Loucy (cell line): ENCODE data around the gene FAM9C.

Experiments used
- H2AFZ ChIP-seq: fragments of 200-600 bp; sonication (generic); 2 replicates; pipeline ENCODE4 v1.6.0; 2016; ENCODE audit warnings: antibody characterized with exemption, mild to moderate bottlenecking, low read length, moderate library complexity
- H3F3A ChIP-seq: fragments of 200-600 bp; 2 replicates; pipeline ENCODE4 v1.6.0; 2016; ENCODE audit warnings: antibody characterized with exemption, low read depth, mild to moderate bottlenecking
- H3K27me3 ChIP-seq: fragments of 200-600 bp; sonication (generic); 2 replicates; pipeline ENCODE4 v1.6.1; 2014; ENCODE audit warnings: low read length, mild to moderate bottlenecking; ENCODE audit not compliant: insufficient read depth, poor library complexity, severe bottlenecking
- H3K36me3 ChIP-seq: fragments of 200-600 bp; sonication (generic); 2 replicates; pipeline ENCODE4 v1.6.1; 2016; ENCODE audit warnings: low read length; ENCODE audit not compliant: insufficient read depth
- H3K4me1 ChIP-seq: fragments of 200-600 bp; sonication (generic); 2 replicates; pipeline ENCODE4 v1.5.1; 2014; ENCODE audit warnings: low read length, mild to moderate bottlenecking; ENCODE audit not compliant: insufficient read depth, poor library complexity, severe bottlenecking
- H3K4me2 ChIP-seq: fragments of 200-600 bp; sonication (generic); 2 replicates; pipeline ENCODE4 v1.6.0; 2014; ENCODE audit warnings: antibody characterized with exemption, low read length, low read depth, mild to moderate bottlenecking; ENCODE audit not compliant: poor library complexity, severe bottlenecking
- H3K4me3 ChIP-seq: fragments of 200-600 bp; sonication (generic); 2 replicates; pipeline ENCODE4 v1.5.1; 2014; ENCODE audit warnings: low read length, mild to moderate bottlenecking, mixed read lengths; ENCODE audit not compliant: poor library complexity, severe bottlenecking
- H3K79me2 ChIP-seq: fragments of 200-600 bp; sonication (generic); 2 replicates; pipeline ENCODE4 v1.6.1; 2014; ENCODE audit warnings: low read length; ENCODE audit not compliant: insufficient read depth
- H3K9ac ChIP-seq: fragments of 200-600 bp; sonication (generic); 2 replicates; pipeline ENCODE4 v1.6.0; 2014; ENCODE audit warnings: mild to moderate bottlenecking, low read depth, low read length, moderate library complexity; ENCODE audit not compliant: poor library complexity, severe bottlenecking
- H3K9me2 ChIP-seq: fragments of 200-600 bp; sonication (generic); replicated peaks from 2 replicates; pipeline ENCODE4 v1.6.1; 2016; ENCODE audit warnings: low read depth, low read length, mixed read lengths
- H3K9me3 ChIP-seq: fragments of 200-600 bp; sonication (generic); 2 replicates; pipeline ENCODE4 v1.6.1; 2014; ENCODE audit warnings: mild to moderate bottlenecking, antibody characterized with exemption, low read length, low read depth; ENCODE audit not compliant: insufficient read depth
- H4K20me1 ChIP-seq: fragments of 200-600 bp; sonication (generic); 2 replicates; pipeline ENCODE4 v1.6.0; 2014; ENCODE audit warnings: antibody characterized with exemption, low read length, mild to moderate bottlenecking; ENCODE audit not compliant: insufficient read depth, poor library complexity, severe bottlenecking
- EZH2phosphoT487 ChIP-seq: fragments of 200-600 bp; IDR thresholded peaks from 2 replicates; pipeline ENCODE4 v1.6.1; 2018; ENCODE audit warnings: antibody characterized with exemption, mild to moderate bottlenecking, moderate library complexity, borderline replicate concordance
- TF ChIP-seq, protein P1 (sequence below): fragments of 200-600 bp; sonication (generic); conservative IDR thresholded peaks from 2 replicates; pipeline ENCODE4 v1.5.1; 2014; ENCODE audit warnings: mild to moderate bottlenecking, antibody characterized with exemption, low read length

FAM9C gene

DNA sequence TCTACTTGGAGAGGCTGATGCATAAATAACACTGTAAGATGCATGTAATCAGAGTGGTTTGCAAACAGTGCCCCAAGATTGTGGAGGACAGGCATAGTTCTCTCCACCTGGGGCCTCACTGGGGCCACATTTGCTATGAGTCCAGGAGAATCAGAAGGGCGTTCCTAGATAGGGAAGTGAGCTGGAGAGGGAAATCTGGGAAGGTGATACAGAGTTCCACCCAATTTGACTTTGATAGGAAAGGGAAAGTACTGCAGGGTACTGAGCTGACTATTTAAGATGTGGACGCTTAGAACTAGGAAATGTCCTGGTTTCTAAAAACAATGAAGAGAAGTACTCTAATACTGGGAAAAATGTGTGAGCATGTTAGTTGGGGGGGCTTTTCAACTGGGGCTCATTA, 33.9 kb downstream of the FAM9C start:
- Histone ChIP-seq H3K4me2 (no peak overlapping the region), H3K27me3 (no peaks in the 10 kb centered on the region), H3F3A (no peaks in the 10 kb centered on the region), H3K79me2 (no peaks in the 10 kb centered on the region), H2AFZ (no peak overlapping the region), H3K9me2 (no peaks in the 10 kb centered on the region), H3K36me3 (no peaks in the 10 kb centered on the region), H4K20me1 (no peaks in the 10 kb centered on the region), H3K4me3 (no peak overlapping the region), H3K9me3 (no peaks in the 10 kb centered on the region), H3K4me1 (peaks cover 21% of the 10 kb centered on the region), H3K9ac (no peak overlapping the region)
- no peak for TF ChIP-seq EZH2phosphoT487
- TF ChIP-seq, protein P1, sequence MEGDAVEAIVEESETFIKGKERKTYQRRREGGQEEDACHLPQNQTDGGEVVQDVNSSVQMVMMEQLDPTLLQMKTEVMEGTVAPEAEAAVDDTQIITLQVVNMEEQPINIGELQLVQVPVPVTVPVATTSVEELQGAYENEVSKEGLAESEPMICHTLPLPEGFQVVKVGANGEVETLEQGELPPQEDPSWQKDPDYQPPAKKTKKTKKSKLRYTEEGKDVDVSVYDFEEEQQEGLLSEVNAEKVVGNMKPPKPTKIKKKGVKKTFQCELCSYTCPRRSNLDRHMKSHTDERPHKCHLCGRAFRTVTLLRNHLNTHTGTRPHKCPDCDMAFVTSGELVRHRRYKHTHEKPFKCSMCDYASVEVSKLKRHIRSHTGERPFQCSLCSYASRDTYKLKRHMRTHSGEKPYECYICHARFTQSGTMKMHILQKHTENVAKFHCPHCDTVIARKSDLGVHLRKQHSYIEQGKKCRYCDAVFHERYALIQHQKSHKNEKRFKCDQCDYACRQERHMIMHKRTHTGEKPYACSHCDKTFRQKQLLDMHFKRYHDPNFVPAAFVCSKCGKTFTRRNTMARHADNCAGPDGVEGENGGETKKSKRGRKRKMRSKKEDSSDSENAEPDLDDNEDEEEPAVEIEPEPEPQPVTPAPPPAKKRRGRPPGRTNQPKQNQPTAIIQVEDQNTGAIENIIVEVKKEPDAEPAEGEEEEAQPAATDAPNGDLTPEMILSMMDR = no peak

DNA sequence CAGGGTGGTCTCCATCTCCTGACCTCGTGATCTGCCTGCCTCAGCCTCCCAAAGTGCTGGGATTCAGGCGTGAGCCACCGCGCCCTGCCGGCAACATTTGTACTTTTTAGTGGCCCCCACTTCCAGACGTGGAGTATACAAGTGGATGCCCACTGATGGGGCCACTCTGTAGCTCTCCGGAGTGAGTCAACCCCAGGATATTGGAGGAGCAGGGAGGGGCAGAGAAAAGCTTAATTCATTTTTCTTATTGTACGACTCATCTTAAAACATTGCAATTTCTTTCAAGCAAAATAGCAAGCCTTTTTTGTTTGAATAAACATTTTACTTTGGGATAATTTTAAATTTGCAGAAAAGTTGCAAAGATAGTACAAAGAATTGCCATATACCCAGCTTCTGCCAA, 34.6 kb downstream of the FAM9C start:
- Histone ChIP-seq H3F3A (no peaks in the 10 kb centered on the region), H4K20me1 (no peaks in the 10 kb centered on the region), H2AFZ (no peak overlapping the region), H3K4me1 (peaks cover 21% of the 10 kb centered on the region), H3K9me3 (no peaks in the 10 kb centered on the region), H3K27me3 (no peaks in the 10 kb centered on the region), H3K9ac (no peak overlapping the region), H3K4me2 (no peak overlapping the region), H3K36me3 (no peaks in the 10 kb centered on the region), H3K79me2 (no peaks in the 10 kb centered on the region), H3K4me3 (no peak overlapping the region), H3K9me2 (no peaks in the 10 kb centered on the region)
- TF ChIP-seq, protein P1 = no peak
- TF ChIP-seq EZH2phosphoT487 = no peak

DNA sequence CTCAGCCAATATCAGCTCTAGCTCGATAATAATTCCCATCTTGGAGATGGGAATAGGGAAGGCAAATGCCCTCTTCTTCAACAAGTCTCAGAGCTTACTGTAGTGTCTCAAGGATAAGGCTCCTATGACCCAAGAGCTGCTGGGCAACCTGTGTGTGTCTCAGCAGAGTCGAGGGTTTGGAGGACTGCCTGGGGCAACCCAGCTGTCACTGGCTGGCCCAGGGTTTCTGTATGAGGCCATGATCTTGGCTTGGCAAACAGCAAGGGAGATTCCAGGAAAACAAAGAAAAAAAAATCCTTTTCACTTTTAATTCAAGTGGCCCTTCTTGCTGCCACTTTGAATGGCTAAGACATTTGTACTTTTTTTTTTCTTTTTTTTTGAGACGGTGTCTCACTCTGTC, 35.1 kb downstream of the FAM9C start:
- no peak for TF ChIP-seq EZH2phosphoT487
- Histone ChIP-seq H3K36me3 (no peaks in the 10 kb centered on the region), H3K9ac (no peak overlapping the region), H3K4me3 (no peak overlapping the region), H3K9me3 (no peaks in the 10 kb centered on the region), H3K4me2 (no peak overlapping the region), H3F3A (no peaks in the 10 kb centered on the region), H3K79me2 (no peaks in the 10 kb centered on the region), H4K20me1 (no peaks in the 10 kb centered on the region), H3K27me3 (no peaks in the 10 kb centered on the region), H3K9me2 (no peaks in the 10 kb centered on the region), H3K4me1 (peaks cover 17% of the 10 kb centered on the region), H2AFZ (no peak overlapping the region)

DNA sequence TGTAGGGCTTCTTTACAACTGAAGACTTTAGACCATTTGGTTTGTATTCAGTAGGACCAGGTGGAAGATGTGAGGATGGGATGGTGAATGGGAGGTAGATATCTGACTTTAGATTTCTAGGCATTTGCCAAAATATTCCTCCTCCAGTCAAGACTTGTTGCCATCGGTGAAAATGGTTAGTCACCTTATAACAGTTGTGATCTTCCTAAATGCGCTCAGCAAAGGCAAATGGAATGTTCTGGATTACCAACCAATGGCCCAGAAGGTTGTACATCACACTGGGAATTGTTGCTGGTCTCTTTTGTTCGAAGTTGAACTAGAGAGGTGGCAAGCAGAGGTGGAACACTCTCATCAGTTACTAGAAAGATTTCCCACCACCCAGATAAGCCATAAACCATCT, 35.6 kb downstream of the FAM9C start:
- Histone ChIP-seq H3K4me3 (no peak overlapping the region), H3K9ac (no peak overlapping the region), H3K4me2 (no peak overlapping the region), H2AFZ (no peak overlapping the region), H3K9me3 (no peaks in the 10 kb centered on the region), H3F3A (no peaks in the 10 kb centered on the region), H3K36me3 (no peaks in the 10 kb centered on the region), H3K4me1 (peaks cover 15% of the 10 kb centered on the region), H3K27me3 (no peaks in the 10 kb centered on the region), H3K9me2 (no peaks in the 10 kb centered on the region), H3K79me2 (no peaks in the 10 kb centered on the region), H4K20me1 (no peaks in the 10 kb centered on the region)
- no peak for TF ChIP-seq EZH2phosphoT487
- TF ChIP-seq, protein P1 = no peak
